DND-41 (cell line): ENCODE measurements around the gene GADD45G.

ENCODE experiments used
- CTCF ChIP-seq: IDR thresholded peaks from 2 replicates; pipeline ENCODE4 v1.5.1; 2012; ENCODE audit warnings: borderline replicate concordance, low read length, moderate library complexity, mild to moderate bottlenecking; ENCODE audit not compliant: poor library complexity, severe bottlenecking; ENCODE audit errors: extremely low read depth
- EZH2 ChIP-seq: IDR thresholded peaks from 3 replicates; pipeline ENCODE4 v1.6.1; 2012; ENCODE audit warnings: borderline replicate concordance, low read depth, mild to moderate bottlenecking, moderate library complexity, low read length, inconsistent platforms; ENCODE audit not compliant: severe bottlenecking

GRCh38 chr9:89594811-89595550, 9.8 kb upstream of the GADD45G start:
- no peak for TF ChIP-seq CTCF
- no peak for TF ChIP-seq EZH2
